ENCODE data around the gene TMPRSS6. TPM values are rescaled to one million over a fixed set of nuclear protein-coding genes. Genes with fewer than 3 reads are reported as not detected.
A peak's percentile ranks its signal among the peaks of the same experiment; 100 is the strongest.

The TMPRSS6 gene
- total and polyA plus RNA-seq, 8 donors, result 0.45 to 1.5 (median 0.64) TPM; not detected in 1

GRCh38 chr22:37135023-37135422 lies 25.5 kb upstream of the TMPRSS6 start:
- no peak for ATAC-seq
- H3K36me3 ChIP-seq, result no peaks in the 10 kb centered on the region
- TF ChIP-seq, protein P1, sequence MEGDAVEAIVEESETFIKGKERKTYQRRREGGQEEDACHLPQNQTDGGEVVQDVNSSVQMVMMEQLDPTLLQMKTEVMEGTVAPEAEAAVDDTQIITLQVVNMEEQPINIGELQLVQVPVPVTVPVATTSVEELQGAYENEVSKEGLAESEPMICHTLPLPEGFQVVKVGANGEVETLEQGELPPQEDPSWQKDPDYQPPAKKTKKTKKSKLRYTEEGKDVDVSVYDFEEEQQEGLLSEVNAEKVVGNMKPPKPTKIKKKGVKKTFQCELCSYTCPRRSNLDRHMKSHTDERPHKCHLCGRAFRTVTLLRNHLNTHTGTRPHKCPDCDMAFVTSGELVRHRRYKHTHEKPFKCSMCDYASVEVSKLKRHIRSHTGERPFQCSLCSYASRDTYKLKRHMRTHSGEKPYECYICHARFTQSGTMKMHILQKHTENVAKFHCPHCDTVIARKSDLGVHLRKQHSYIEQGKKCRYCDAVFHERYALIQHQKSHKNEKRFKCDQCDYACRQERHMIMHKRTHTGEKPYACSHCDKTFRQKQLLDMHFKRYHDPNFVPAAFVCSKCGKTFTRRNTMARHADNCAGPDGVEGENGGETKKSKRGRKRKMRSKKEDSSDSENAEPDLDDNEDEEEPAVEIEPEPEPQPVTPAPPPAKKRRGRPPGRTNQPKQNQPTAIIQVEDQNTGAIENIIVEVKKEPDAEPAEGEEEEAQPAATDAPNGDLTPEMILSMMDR (IDR thresholded peaks at IDR 0.05), result no peak
- H3K4me3 ChIP-seq, result no peak overlapping the region
- peak in 1 of 4 donors; percentile 36 for DNase-seq
- no peaks in the 10 kb centered on the region for H3K4me1 ChIP-seq
- intact Hi-C loops (cut with DNase I), result no loop called here
- H3K9me3 ChIP-seq, result no peaks in the 10 kb centered on the region
- no peak overlapping the region for H3K27ac ChIP-seq
- H3K27me3 ChIP-seq, result no peaks in the 10 kb centered on the region

DNA sequence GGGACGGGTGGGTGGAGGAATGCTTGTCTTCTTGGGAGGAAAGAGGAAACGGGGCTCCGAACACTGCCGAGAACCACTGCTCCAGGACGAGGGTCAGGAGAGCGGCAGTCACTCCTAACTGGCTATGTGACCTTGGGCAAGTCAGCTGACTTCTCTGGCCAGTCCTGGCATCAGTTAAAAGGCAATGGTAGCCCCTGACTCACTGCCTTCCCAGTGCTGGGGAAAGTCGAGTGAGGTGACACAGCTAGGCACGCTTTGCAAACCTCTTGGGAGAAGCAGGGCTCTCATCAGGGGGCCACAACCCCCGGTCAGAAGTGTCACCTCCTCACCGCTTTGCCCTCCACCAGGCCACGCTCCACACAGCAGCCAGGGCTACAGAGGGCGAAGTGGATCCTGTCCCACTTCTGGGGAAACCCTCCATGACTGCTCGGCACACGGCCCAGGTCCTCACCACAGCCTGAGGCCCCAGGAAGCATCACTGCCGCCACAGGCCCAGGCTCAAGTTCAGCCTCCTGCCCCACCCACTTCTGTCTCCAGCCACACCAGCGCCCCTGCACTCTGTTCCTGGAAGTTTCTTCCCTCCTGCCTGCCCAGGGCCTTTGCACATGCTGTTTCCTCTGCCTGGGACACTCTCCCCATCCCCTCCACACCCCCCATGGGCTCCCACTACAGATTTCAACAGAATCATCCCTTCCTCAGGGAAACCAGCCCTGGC lies 23.9 kb upstream of the TMPRSS6 start:
- ATAC-seq, result no peak
- intact Hi-C loops (cut with DNase I), result no loop called here
- TF ChIP-seq, protein P1 (IDR thresholded peaks at IDR 0.05), result no peak
- no peaks in the 10 kb centered on the region for H3K36me3 ChIP-seq
- DNase-seq, result no peak
- H3K4me1 ChIP-seq, result no peaks in the 10 kb centered on the region
- no peaks in the 10 kb centered on the region for H3K9me3 ChIP-seq
- no peak overlapping the region for H3K4me3 ChIP-seq
- H3K27ac ChIP-seq, result no peak overlapping the region
- H3K27me3 ChIP-seq, result peaks cover 0 to 2% of the 10 kb centered on the region in 2 donors

- Histone ChIP-seq H3K4me1 (no peaks in the 10 kb centered on the region), H3K4me3 (no peak overlapping the region), H3K36me3 (no peaks in the 10 kb centered on the region), H3K9me3 (no peaks in the 10 kb centered on the region), H3K27ac (no peak overlapping the region), H3K27me3 (peaks cover 0 to 9% of the 10 kb centered on the region in 2 donors)
- TF ChIP-seq, protein P1 (IDR thresholded peaks at IDR 0.05), result no peak
- ATAC-seq (no peak), DNase-seq (no peak)
- intact Hi-C loops (cut with DNase I), result no loop called here
Observed at GRCh38 chr22:37132773-37133172, 23.3 kb upstream of the TMPRSS6 start.

DNA sequence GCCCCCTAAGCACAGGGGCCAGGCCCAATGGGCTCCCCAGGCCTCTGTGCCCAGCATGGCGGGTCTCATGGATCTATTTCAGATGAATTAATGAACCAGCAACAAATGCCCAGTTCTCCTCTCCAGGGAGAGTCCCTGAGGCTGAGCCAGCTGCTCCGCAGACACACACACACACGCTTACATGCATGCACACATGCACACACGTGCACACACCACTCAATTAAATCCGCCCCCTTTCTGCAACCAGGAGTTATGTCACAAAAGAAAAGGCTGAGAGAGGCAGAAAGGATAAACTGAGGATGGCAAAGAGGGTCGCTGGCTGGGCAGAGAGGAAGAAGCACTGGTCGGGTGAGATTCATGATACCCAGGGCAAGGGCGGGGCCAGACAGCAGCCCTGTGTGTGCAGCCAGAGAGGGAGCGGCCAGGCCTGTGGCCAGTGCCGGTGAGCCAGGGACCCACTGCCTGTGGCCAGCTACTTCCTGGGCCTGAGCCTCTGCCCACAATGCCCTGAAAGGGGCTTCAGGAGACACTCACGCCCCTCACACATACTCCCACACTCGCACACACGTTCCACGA lies 20.4 kb upstream of the TMPRSS6 start:
- H3K4me1 ChIP-seq, result no peaks in the 10 kb centered on the region
- TF ChIP-seq, protein P1 (IDR thresholded peaks at IDR 0.05), result no peak

GRCh38 chr22:37128555-37129281 lies 19.2 kb upstream of the TMPRSS6 start:
- no peaks in the 10 kb centered on the region for H3K36me3 ChIP-seq
- TF ChIP-seq, protein P1 (IDR thresholded peaks at IDR 0.05), result no peak
- DNase-seq, result no peak
- ATAC-seq, result peak; percentile 58
- no peak overlapping the region for H3K27ac ChIP-seq
- peaks cover 0 to 26% of the 10 kb centered on the region in 2 donors for H3K27me3 ChIP-seq
- intact Hi-C loops (cut with DNase I), result no loop called here
- H3K4me3 ChIP-seq, result no peak overlapping the region
- no peaks in the 10 kb centered on the region for H3K4me1 ChIP-seq
- H3K9me3 ChIP-seq, result no peaks in the 10 kb centered on the region

More for the DNA sequence above, 20.4 kb upstream of the TMPRSS6 start:
- ATAC-seq (no peak), DNase-seq (peak in 1 of 4 donors; percentile 53)
- Histone ChIP-seq H3K27me3 (peaks cover 0 to 26% of the 10 kb centered on the region in 2 donors), H3K36me3 (no peaks in the 10 kb centered on the region), H3K27ac (no peak overlapping the region), H3K9me3 (no peaks in the 10 kb centered on the region), H3K4me3 (no peak overlapping the region)
- intact Hi-C loops (cut with DNase I), result no loop called here
